CD4-positive, alpha-beta T cell treated with Interleukin-17A for 4 hours (primary cell): ENCODE measurements around the gene TRAK1.
A peak's percentile ranks its signal among the peaks of the same experiment; 100 is the strongest.

Experiments used
- DNase-seq: peaks from one replicate; pipeline ENCODE4 v3.0.0-alpha.2; 2020; ENCODE audit warnings: mixed read lengths

TRAK1 gene

GRCh38 chr3:42068303-42069088 is 22.7 kb upstream of the TRAK1 start:
- no peak for DNase-seq

- no peak for DNase-seq
These were observed 21.1 kb upstream of the TRAK1 start for GRCh38 chr3:42070089-42070488.

GRCh38 chr3:42070524-42070923 is 20.6 kb upstream of the TRAK1 start:
- DNase-seq, result no peak

- DNase-seq, result no peak
These were observed 19.0 kb upstream of the TRAK1 start for GRCh38 chr3:42071904-42072812.

GRCh38 chr3:42072831-42073301 is 18.3 kb upstream of the TRAK1 start:
- DNase-seq, result no peak

GRCh38 chr3:42077785-42078184 is 13.4 kb upstream of the TRAK1 start:
- no peak for DNase-seq

- DNase-seq, result no peak
These were observed 12.5 kb upstream of the TRAK1 start for GRCh38 chr3:42078677-42079076.

- DNase-seq, result no peak
These were observed 11.3 kb upstream of the TRAK1 start for GRCh38 chr3:42079701-42080452.

GRCh38 chr3:42080453-42080872 is 10.7 kb upstream of the TRAK1 start:
- DNase-seq, result peak; percentile 39

- DNase-seq, result no peak
These were observed 9.2 kb upstream of the TRAK1 start for GRCh38 chr3:42081838-42082473.

GRCh38 chr3:42084586-42084985 is 6.6 kb upstream of the TRAK1 start:
- DNase-seq, result no peak

- DNase-seq, result no peak
These were observed 5.3 kb upstream of the TRAK1 start for GRCh38 chr3:42085641-42086376.

GRCh38 chr3:42088803-42089530 is 2.2 kb upstream of the TRAK1 start:
- DNase-seq, result no peak

GRCh38 chr3:42092006-42092405 is 849 bp downstream of the TRAK1 start:
- no peak for DNase-seq

GRCh38 chr3:42094128-42094527 is 3.0 kb downstream of the TRAK1 start:
- DNase-seq, result no peak

GRCh38 chr3:42094691-42095391 is 3.7 kb downstream of the TRAK1 start:
- DNase-seq, result no peak

- DNase-seq, result no peak
These were observed 4.4 kb downstream of the TRAK1 start for GRCh38 chr3:42095540-42095939.

- no peak for DNase-seq
These were observed 5.8 kb downstream of the TRAK1 start for GRCh38 chr3:42096796-42097565.

- no peak for DNase-seq
These were observed 6.4 kb downstream of the TRAK1 start for GRCh38 chr3:42097566-42097946.

GRCh38 chr3:42098171-42098570 is 7.0 kb downstream of the TRAK1 start:
- no peak for DNase-seq
